Ovary (tissue), 3 donors: ENCODE data around the gene TRIML2.

ENCODE experiments used
- CTCF ChIP-seq, 3 donors: fragments of 450-650 bp in 2 of 3; fragments of 200-600 bp in 1 of 3; IDR thresholded peaks; one replicate each; pipeline versions ENCODE4 v1.5.1 to v1.8.0; 2016 to 2022; ENCODE audit warnings: antibody characterized with exemption in 3 of 3, mild to moderate bottlenecking in 1 of 3
- EP300 ChIP-seq: sonication (generic); formaldehyde crosslinking; IDR thresholded peaks from one replicate; pipeline ENCODE4 v1.6.1; 2017; ENCODE audit warnings: antibody characterized with exemption
- donor health status: DM: no; HTN: no; CAD: no.

- no peak for TF ChIP-seq CTCF (IDR thresholded peaks at IDR 0.05)
- TF ChIP-seq EP300: no peak
Observed at GRCh38 chr4:188041721-188042120, 67.7 kb downstream of the TRIML2 start.
